ENCODE results near the gene UBE2D3. TPM values are rescaled to one million over a fixed set of nuclear protein-coding genes. Genes with fewer than 3 reads are reported as not detected.

Gene UBE2D3
- total RNA-seq, 1 donor from 2014 or later = 480 TPM

DNA sequence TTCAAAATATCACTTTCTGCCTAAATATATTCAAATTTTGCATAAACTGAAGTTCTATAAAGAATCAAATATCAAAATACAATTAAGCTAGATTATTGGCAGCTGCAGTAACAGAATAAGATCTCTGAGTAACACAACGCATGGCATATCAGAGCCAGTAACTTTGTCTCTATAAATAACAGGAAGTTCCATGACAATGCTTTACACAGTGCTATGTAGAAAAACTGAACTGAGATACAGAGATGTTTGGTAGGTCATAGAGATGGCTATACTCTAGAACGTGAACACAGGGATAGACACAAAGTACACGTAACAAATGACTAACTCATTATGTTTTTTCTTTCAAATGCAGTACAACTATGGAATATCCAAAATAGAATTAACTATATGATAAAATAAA is 18.2 kb downstream of the UBE2D3 start:
- no peaks in the 10 kb centered on the region for H3K27me3 Mint-ChIP-seq (ENCODE audit: insufficient read depth)
- DNase-seq (ENCODE audit: low spot score) = no peak
- intact Hi-C loops (cut with micrococcal nuclease) = loop anchor here (1.0 to 2.0 kb wide), 3 partner anchors 8 to 14 kb away; no protein-coding TSS in a partner anchor
- peak overlapping the region; percentile 59 for H3K27ac Mint-ChIP-seq
- H3K9me3 Mint-ChIP-seq = no peaks in the 10 kb centered on the region
- peaks cover 72% of the 10 kb centered on the region for H3K4me1 Mint-ChIP-seq (ENCODE audit: low read depth)
- H3K4me3 Mint-ChIP-seq = no peak overlapping the region
- H3K36me3 Mint-ChIP-seq (ENCODE audit: low read depth) = peaks cover 48% of the 10 kb centered on the region

DNA sequence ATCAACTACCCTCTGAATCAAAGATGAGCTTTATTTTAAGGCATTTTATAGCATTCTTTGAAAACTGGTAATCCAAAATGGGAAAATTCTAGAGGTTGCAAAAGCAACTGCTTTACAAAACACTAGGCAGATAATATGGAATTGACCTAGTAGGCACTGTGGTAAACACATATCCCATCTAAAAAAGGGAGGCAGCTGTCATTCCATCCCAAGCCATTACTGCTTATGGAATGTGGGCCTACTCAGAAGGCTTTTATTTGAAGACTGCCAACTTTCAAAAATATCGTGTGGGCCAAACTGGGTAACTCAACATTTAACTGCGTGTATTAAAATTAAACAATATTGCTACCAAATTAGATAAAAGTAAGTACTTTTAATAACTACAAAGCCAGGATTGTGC is 19.3 kb downstream of the UBE2D3 start:
- Mint-ChIP-seq H3K9me3 (no peaks in the 10 kb centered on the region), H3K27me3 (ENCODE audit: insufficient read depth) (no peaks in the 10 kb centered on the region), H3K36me3 (ENCODE audit: low read depth) (peaks cover 46% of the 10 kb centered on the region), H3K27ac (no peak overlapping the region), H3K4me3 (no peak overlapping the region), H3K4me1 (ENCODE audit: low read depth) (peaks cover 69% of the 10 kb centered on the region)
- intact Hi-C loops (cut with micrococcal nuclease) = loop anchor here (2.0 kb wide), 1 partner anchor 15 kb away; no protein-coding TSS in a partner anchor
- DNase-seq (ENCODE audit: low spot score) = no peak

DNA sequence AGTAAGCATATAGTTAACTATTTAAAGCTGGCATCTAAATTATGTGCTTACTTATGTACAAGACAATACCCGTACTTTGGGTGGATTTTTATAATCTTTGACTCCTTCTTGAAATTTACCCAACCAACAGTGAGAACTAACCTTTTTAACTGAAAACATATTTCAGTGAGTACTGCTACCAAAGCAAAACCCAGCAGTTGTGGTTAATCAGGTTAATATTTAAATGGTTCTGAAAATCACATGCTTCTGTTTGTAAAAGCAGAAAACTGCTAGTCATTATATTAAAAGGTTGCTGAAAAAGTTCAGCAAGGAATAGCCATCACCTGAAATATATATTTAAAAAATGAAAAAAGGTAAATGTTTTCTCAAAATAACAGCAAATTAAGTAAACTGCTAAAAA is 20.0 kb downstream of the UBE2D3 start:
- Mint-ChIP-seq H3K27ac (no peak overlapping the region), H3K36me3 (ENCODE audit: low read depth) (peaks cover 50% of the 10 kb centered on the region), H3K27me3 (ENCODE audit: insufficient read depth) (no peaks in the 10 kb centered on the region), H3K9me3 (no peaks in the 10 kb centered on the region), H3K4me3 (no peak overlapping the region), H3K4me1 (ENCODE audit: low read depth) (peaks cover 68% of the 10 kb centered on the region)
- no peak for DNase-seq (ENCODE audit: low spot score)
- intact Hi-C loops (cut with micrococcal nuclease) = loop anchor here (1.0 kb wide), 1 partner anchor 8 kb away; no protein-coding TSS in a partner anchor

DNA sequence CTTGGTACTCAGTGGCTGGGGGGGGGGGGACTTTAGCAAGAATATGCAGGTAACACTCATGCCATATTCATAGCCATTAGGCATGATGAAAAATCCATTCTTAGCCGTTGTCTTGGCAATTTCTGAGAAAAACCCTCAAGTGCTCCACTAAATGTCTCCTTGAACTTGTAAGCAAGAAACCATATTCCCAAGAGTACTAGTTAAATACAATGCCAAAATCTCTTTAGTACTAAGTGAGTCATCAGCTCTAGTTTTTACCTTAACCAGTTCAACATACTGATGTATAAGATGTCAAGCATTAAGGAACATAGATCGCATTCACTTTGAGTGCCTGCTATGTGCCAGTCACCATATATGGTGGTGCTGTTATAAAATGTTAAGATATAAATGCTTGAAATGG is 27.5 kb downstream of the UBE2D3 start:
- intact Hi-C loops (cut with micrococcal nuclease) = loop anchor here (5.0 kb wide), 1 partner anchor 38 kb away; the partner anchor contains the start of gene MANBA
- no peaks in the 10 kb centered on the region for H3K27me3 Mint-ChIP-seq (ENCODE audit: insufficient read depth)
- peaks cover 60% of the 10 kb centered on the region for H3K36me3 Mint-ChIP-seq (ENCODE audit: low read depth)
- no peak overlapping the region for H3K4me3 Mint-ChIP-seq
- H3K4me1 Mint-ChIP-seq (ENCODE audit: low read depth) = peaks cover 39% of the 10 kb centered on the region
- no peaks in the 10 kb centered on the region for H3K9me3 Mint-ChIP-seq
- no peak overlapping the region for H3K27ac Mint-ChIP-seq
- no peak for DNase-seq (ENCODE audit: low spot score)

DNA sequence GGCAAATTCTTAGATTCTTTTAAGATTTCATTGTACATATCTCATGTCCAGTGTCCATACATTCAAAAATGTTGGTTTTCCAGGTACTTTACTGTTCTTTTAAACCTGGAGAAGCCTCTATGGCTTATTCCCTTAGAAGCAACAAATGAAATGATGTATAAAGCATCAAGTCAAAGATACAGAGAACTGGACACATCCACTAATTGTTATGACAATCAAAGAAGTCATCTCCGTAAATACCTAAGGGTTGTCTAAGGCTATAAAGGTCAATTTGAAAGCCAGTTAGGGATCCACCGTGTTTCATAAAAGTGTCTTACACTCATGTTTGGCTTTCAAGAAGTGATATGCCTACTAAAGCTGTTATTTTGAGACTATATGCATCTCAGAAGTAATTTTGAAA is 32.4 kb downstream of the UBE2D3 start:
- Mint-ChIP-seq H3K9me3 (no peaks in the 10 kb centered on the region), H3K36me3 (ENCODE audit: low read depth) (peaks cover 63% of the 10 kb centered on the region), H3K4me3 (no peak overlapping the region), H3K4me1 (ENCODE audit: low read depth) (peaks cover 45% of the 10 kb centered on the region), H3K27me3 (ENCODE audit: insufficient read depth) (no peaks in the 10 kb centered on the region), H3K27ac (no peak overlapping the region)
- no peak for DNase-seq (ENCODE audit: low spot score)
- intact Hi-C loops (cut with micrococcal nuclease) = no loop called here

DNA sequence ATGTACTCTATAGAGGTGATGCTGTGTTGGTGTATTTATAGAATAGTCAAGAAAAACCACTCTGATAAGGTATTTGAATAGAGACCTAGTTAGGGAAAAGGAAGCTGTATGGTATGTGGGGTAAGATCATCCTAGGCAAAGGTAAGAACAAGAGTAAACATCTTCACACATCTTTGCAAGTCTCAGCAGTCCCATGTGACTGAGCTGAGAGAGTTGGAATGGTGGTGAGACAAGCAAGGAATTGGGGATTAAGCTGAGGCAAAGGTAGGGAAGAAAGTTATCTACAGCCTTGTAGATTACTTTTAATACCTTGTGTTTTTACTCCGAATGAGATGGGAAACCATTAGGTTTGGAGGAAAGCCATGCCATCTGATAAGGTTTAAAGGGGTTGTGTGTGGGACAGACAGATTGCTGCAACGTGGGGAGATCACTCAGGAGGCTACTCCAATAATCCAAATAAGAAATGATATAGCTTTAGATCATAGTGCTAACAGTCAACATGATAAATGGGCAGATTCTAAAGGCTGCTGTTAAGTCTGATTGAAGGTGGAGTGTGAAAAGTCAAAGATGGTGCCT is 34.9 kb downstream of the UBE2D3 start:
- Mint-ChIP-seq H3K4me3 (no peak overlapping the region), H3K9me3 (no peaks in the 10 kb centered on the region), H3K36me3 (ENCODE audit: low read depth) (peaks cover 50% of the 10 kb centered on the region), H3K27me3 (ENCODE audit: insufficient read depth) (no peaks in the 10 kb centered on the region), H3K4me1 (ENCODE audit: low read depth) (peaks cover 48% of the 10 kb centered on the region), H3K27ac (peak overlapping the region; percentile 9)
- intact Hi-C loops (cut with micrococcal nuclease) = loop anchor here (2.0 kb wide), 1 partner anchor 26 kb away; no protein-coding TSS in a partner anchor
- DNase-seq (ENCODE audit: low spot score) = no peak

DNA sequence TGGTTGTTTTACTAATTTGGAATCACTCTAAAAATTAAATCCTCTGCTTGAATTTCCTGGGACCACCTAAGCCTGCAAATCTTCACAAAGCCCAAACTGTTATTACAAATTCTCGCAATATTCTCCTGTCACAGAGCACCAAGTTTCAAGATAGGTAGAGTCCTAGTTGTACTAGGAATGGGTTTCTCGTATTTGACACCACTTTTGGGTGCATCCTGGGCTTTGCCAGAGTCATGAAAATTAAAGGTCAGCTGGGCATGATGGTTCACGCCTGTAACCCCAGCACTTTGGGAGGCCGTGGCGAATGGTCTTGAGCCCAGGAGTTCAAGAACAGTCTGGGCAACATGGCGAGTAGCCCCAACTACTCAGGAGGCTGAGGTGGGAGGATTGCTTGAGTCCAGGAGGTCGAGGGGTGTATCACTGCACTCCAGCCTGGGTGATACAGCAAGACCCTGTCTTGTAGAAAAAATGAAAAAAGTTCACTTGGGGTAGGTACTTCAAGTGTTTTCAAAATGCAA is 36.0 kb downstream of the UBE2D3 start:
- Mint-ChIP-seq H3K4me1 (ENCODE audit: low read depth) (peaks cover 51% of the 10 kb centered on the region), H3K9me3 (no peaks in the 10 kb centered on the region), H3K27me3 (ENCODE audit: insufficient read depth) (no peaks in the 10 kb centered on the region), H3K4me3 (no peak overlapping the region), H3K27ac (no peak overlapping the region), H3K36me3 (ENCODE audit: low read depth) (peaks cover 43% of the 10 kb centered on the region)
- intact Hi-C loops (cut with micrococcal nuclease) = no loop called here
- DNase-seq (ENCODE audit: low spot score) = no peak

DNA sequence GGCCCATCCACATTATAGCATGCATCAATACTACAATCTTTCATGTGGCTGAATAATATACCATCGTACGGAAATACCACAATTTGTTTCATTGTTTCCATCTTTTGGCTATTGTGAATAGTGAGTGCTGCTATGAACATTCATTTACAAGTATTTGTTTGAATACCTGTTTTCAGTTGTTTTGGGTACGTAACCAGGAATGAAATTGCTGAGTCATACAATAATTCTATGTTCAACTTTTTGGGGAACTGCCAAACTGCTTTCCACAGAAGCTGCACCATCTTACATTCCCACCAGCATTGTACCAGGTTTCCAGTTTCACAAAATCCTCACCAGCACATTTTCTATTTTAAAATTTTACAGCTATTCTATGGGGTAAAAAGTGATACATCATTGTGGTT is 38.0 kb downstream of the UBE2D3 start:
- Mint-ChIP-seq H3K36me3 (ENCODE audit: low read depth) (peaks cover 26% of the 10 kb centered on the region), H3K4me1 (ENCODE audit: low read depth) (peaks cover 38% of the 10 kb centered on the region), H3K27me3 (ENCODE audit: insufficient read depth) (no peaks in the 10 kb centered on the region), H3K27ac (peak overlapping the region; percentile 52), H3K4me3 (no peak overlapping the region), H3K9me3 (no peaks in the 10 kb centered on the region)
- DNase-seq (ENCODE audit: low spot score) = no peak
- intact Hi-C loops (cut with micrococcal nuclease) = loop anchor here (1.0 kb wide), 1 partner anchor 29 kb away; the partner anchor contains the start of gene MANBA

DNA sequence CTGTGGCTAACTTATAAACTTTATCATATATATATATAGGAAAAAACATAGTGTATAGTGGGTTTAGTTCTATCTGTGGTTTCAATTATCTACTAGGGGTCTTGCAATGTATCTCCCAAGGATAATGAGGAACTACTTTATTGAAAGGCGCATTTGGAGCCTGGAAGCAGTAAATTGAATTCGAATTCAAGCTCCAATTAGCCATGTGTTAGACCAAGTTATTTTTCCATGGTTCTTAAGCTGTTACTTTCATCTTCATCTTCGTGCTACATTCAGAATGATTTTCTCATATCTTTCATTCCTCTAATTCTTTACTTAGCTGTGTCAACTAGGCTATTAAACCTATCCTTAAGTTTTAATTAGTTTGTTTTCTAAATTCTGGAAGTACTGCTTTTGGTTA is 39.4 kb downstream of the UBE2D3 start:
- no peaks in the 10 kb centered on the region for H3K27me3 Mint-ChIP-seq (ENCODE audit: insufficient read depth)

DNA sequence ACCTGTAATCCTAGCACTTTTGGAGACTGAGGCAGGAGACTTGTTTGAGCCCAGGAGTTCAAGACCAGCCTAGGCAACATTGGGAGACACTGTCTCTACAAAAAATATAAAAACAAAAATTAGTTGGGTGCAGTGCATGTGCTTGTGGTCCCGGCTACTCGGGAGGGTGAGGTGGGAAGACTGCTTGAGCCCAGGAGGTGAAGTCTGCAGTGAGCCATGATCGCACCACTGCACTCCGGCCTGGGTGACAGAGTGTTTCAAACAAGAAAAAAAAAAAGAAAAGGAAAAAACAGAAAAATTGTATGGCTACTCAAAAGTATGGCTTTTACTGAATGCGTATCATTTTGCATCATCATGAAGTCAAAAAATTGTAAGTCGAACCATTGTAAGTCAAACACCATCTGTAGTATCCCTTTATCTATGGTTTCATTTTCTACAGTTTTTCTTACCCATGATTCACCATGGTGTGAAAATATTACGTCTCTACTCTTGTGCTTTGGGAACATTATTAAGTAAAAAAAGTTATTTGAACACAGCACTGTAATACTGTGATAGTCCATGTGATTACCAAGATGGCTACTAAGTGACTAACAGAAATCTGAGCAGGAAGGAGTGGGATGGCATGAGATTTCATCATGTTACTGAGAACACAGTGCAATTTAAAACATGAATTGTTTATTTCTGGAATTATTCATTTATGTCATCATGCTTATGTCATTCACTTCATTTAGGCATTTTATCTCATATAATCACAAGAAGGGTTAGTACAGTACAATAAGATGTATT is 40.1 kb downstream of the UBE2D3 start:
- no peak overlapping the region for H3K27ac Mint-ChIP-seq

More for the DNA sequence above, 39.4 kb downstream of the UBE2D3 start:
- DNase-seq (ENCODE audit: low spot score) = no peak
- H3K9me3 Mint-ChIP-seq = no peaks in the 10 kb centered on the region
- H3K27ac Mint-ChIP-seq = no peak overlapping the region
- peaks cover 33% of the 10 kb centered on the region for H3K4me1 Mint-ChIP-seq (ENCODE audit: low read depth)
- peaks cover 16% of the 10 kb centered on the region for H3K36me3 Mint-ChIP-seq (ENCODE audit: low read depth)
- intact Hi-C loops (cut with micrococcal nuclease) = loop anchor here (1.0 kb wide), 1 partner anchor 231 kb away; the partner anchor contains the start of gene SLC9B1
- H3K4me3 Mint-ChIP-seq = no peak overlapping the region

DNA sequence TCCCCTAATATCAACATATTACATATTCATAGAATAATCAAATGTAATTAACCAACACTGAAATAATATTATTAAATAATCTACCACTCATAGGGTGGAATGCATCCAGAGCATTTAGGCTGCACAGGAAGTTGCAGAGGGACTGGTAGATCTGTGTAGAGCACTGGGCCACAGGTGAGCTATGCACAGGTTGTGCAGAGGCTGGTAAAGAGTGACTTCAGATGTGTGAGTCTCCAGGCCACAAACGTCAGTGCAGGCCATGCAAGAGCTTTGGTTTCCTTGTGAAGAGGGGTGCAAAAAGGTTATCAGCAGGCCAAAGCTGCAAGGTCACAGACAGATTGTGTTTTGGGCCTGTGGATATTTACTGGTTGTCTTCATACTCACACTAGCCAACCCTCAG is 41.1 kb downstream of the UBE2D3 start:
- Mint-ChIP-seq H3K4me3 (no peak overlapping the region), H3K27ac (peak overlapping the region; percentile 15), H3K9me3 (no peaks in the 10 kb centered on the region), H3K36me3 (ENCODE audit: low read depth) (peaks cover 2% of the 10 kb centered on the region), H3K4me1 (ENCODE audit: low read depth) (peaks cover 19% of the 10 kb centered on the region), H3K27me3 (ENCODE audit: insufficient read depth) (no peaks in the 10 kb centered on the region)
- intact Hi-C loops (cut with micrococcal nuclease) = no loop called here
- DNase-seq (ENCODE audit: low spot score) = no peak

More for the DNA sequence above, 40.1 kb downstream of the UBE2D3 start:
- Mint-ChIP-seq H3K9me3 (no peaks in the 10 kb centered on the region), H3K27me3 (ENCODE audit: insufficient read depth) (no peaks in the 10 kb centered on the region), H3K4me3 (no peak overlapping the region), H3K36me3 (ENCODE audit: low read depth) (peaks cover 10% of the 10 kb centered on the region), H3K4me1 (ENCODE audit: low read depth) (peaks cover 26% of the 10 kb centered on the region)
- intact Hi-C loops (cut with micrococcal nuclease) = loop anchor here (1.0 kb wide), 1 partner anchor 232 kb away; the partner anchor contains the start of gene SLC9B1
- no peak for DNase-seq (ENCODE audit: low spot score)

DNA sequence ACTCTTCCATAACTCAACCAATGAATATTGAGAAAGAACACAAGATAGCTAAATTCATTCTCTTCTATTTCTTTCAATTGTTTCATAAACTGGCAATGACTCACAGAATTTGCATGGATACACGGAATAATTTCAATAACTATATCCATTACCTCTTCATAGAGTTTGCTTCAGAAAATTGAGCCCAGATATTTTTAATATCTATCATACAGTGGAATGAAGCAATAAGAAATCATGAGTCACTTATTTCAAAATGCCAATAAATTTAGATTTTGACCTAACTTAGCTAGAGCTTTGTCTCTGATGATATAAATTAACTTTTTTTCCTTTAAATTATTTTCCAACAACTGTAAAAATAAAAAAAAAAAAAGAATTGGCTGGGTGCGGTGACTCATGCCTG is 44.3 kb downstream of the UBE2D3 start:
- intact Hi-C loops (cut with micrococcal nuclease) = no loop called here
- no peak overlapping the region for H3K27ac Mint-ChIP-seq
- no peak for DNase-seq (ENCODE audit: low spot score)
- peaks cover 5% of the 10 kb centered on the region for H3K4me1 Mint-ChIP-seq (ENCODE audit: low read depth)
- H3K9me3 Mint-ChIP-seq = no peaks in the 10 kb centered on the region
- H3K4me3 Mint-ChIP-seq = no peak overlapping the region
- H3K27me3 Mint-ChIP-seq (ENCODE audit: insufficient read depth) = peaks cover 6% of the 10 kb centered on the region
- no peaks in the 10 kb centered on the region for H3K36me3 Mint-ChIP-seq (ENCODE audit: low read depth)

DNA sequence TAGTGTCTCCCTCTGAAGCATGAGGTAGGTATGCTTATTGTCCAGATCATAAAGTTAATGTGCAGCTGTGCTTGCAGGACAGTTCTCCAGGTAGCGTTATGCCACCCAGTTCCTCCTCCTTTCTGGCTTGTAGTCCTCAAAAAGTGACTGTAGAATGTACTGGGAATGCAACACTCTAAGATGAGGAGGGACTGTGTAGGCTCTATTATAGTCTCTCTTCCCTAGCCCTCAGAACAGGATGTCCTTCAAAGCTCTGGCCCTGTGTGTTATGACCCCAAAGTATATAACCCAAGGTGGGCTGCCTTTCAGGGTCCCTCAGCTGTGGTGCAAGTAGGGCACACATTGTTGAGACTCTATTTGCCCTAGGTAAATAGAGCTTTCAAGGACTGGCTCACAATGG is 45.8 kb downstream of the UBE2D3 start:
- intact Hi-C loops (cut with micrococcal nuclease) = no loop called here
- Mint-ChIP-seq H3K27me3 (ENCODE audit: insufficient read depth) (peaks cover 6% of the 10 kb centered on the region), H3K9me3 (no peaks in the 10 kb centered on the region), H3K36me3 (ENCODE audit: low read depth) (no peaks in the 10 kb centered on the region), H3K4me3 (no peak overlapping the region), H3K27ac (no peak overlapping the region), H3K4me1 (ENCODE audit: low read depth) (no peaks in the 10 kb centered on the region)
- no peak for DNase-seq (ENCODE audit: low spot score)

Measured in activated T-helper 1 cell treated with anti-CD3 and anti-CD28 coated beads, Interleukin-12 subunit alpha, Interleukin-12 subunit beta, Interleukin-2, Interleukin-4 antibody, amounts not matched to agents 30 ng/mL and 10 ng/mL and 1 ng/mL, durations not matched to agents 14 hours and 24 hours and 36 hours (primary cell).